Measurements from ENCODE around the gene EEF1G.

EEF1G gene

DNA sequence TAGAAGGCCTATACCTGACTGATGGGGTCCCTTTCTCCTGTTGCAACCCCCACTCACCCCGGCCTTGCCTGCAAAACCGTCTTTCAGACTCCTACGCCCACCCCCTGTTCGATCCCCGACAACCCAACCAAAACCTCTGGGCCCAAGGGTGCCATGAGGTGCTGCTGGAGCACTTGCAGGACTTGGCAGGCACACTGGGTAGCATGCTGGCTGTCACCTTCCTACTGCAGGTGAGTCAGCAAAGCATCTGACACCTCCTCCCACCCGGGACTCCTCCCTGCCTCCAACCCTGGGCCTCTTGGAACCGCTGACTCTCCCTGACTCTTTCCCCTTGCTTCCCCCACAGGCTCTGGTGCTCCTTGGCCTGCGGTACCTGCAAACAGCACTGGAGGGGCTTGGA is 40.6 kb upstream of the EEF1G start:
- TF ChIP-seq, protein P1, sequence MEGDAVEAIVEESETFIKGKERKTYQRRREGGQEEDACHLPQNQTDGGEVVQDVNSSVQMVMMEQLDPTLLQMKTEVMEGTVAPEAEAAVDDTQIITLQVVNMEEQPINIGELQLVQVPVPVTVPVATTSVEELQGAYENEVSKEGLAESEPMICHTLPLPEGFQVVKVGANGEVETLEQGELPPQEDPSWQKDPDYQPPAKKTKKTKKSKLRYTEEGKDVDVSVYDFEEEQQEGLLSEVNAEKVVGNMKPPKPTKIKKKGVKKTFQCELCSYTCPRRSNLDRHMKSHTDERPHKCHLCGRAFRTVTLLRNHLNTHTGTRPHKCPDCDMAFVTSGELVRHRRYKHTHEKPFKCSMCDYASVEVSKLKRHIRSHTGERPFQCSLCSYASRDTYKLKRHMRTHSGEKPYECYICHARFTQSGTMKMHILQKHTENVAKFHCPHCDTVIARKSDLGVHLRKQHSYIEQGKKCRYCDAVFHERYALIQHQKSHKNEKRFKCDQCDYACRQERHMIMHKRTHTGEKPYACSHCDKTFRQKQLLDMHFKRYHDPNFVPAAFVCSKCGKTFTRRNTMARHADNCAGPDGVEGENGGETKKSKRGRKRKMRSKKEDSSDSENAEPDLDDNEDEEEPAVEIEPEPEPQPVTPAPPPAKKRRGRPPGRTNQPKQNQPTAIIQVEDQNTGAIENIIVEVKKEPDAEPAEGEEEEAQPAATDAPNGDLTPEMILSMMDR (IDR thresholded peaks at IDR 0.05; ENCODE audit: borderline replicate concordance, control extremely low read depth, extremely low read depth, insufficient read depth, missing control alignments), result no peak
- in situ Hi-C loops (cut with MboI; ENCODE audit: low sequenced_read_pairs, unreplicated experiment), result no loop called here
- no peak for DNase-seq (ENCODE audit: low spot score)

DNA sequence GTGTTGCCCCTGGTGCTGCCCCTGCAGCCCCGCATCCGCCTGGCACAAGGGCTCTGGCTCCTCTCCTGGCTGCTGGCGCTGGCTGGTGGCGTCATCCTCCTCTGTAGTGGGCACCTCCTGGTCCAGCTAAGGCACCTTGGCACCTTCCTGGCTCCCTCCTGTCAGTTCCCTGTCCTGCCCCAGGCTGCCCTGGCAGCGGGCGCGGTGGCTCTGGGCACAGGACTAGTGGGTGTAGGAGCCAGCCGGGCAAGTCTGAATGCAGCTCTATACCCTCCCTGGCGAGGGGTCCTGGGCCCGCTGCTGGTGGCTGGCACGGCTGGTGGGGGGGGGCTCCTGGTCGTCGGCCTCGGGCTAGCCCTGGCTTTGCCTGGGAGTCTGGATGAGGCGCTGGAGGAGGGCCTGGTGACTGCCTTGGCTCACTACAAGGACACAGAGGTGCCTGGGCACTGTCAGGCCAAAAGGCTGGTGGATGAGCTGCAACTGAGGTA is 39.6 kb upstream of the EEF1G start:
- DNase-seq (ENCODE audit: low spot score), result no peak
- TF ChIP-seq, protein P1 (IDR thresholded peaks at IDR 0.05; ENCODE audit: borderline replicate concordance, control extremely low read depth, extremely low read depth, insufficient read depth, missing control alignments), result no peak
- in situ Hi-C loops (cut with MboI; ENCODE audit: low sequenced_read_pairs, unreplicated experiment), result no loop called here

DNA sequence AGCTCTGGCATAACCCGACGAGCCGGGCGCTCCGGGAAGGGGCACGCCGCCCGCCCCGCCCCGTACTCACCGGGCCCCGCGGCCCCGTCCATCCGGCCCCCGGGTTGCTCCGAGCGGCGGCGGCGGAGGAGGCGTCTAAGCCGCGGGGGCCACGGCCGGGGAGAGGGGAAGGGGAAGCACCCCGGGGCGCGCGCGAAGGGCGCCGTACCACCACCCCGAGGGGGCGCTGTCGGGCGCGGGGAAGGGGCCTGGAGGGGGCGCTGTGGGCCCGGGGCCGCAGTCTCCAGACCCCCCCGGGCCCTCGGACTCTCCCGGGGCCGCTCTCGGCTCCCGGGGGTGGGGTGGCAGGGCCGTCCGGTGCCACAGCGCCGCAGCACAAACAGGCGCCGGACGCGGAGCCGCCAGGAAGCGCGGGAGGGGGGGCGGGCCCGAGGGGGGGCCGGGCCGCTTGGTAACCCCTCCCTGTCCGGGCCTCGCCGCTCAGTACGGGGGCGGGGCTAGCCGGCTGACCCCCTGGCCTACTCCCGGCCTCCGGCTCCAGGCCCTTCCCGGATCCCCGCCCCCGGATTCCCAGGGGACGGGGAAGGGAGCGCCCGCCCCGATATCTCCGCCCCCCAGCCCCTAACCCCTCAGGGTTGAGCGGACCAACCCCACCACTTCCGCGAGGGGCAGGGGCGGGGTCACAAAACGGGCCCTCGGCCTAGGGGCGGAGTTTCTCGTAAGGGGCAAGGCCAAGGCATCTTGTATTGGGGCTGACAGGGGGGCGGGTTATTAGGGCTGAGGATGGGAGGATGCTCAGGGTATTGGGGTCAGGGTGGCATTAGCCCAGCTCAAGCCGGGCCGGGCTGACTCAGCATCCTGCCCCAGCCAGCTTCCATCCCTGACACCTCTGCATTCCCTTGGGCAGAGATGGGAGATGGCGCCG is 38.9 kb upstream of the EEF1G start, which contains the start of the genes EML3 and ROM1:
Gene EML3 (minus strand): TSS at position 410 of the 925 bp plus-strand sequence. CDS start 318 bp downstream, at position 92.
Gene ROM1 (plus strand): TSS at position 892 of the 925 bp plus-strand sequence. CDS start 25 bp downstream, at position 917.
- in situ Hi-C loops (cut with MboI; ENCODE audit: low sequenced_read_pairs, unreplicated experiment), result no loop called here
- DNase-seq (ENCODE audit: low spot score), result peak; percentile 94
- TF ChIP-seq, protein P1 (IDR thresholded peaks at IDR 0.05; ENCODE audit: borderline replicate concordance, control extremely low read depth, extremely low read depth, insufficient read depth, missing control alignments), result peak; percentile 97

DNA sequence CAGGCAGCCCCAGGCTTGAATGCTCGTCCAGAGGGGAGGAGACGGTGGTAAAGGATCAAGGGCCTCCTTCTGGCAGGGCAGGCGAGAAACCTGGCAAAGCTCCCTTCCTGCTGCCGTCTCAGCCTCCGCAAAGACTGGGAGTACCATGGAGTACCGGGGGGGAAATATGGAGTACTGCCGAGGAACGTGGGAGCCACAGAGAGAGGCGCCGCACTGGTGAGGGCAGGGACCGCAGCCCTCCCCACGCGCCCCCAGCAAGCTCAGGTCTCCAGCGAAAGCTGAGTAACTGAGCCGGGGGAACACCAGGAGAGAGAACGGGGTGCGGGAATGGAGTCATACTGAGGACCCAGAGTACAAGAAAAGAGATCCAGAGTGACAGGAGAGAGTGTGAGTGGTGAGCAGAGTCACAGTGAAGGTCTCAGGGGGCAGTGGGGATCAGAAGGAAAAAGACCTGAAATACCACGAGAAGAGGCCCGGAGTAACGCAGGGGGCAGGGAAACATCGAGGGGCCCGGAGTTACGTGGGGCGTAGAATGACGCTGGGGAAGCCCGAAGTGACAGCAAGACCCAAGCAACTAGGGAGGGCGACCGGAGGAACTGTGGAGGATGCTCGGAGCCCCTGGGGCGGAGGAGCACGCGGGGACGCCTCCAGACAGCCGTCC is 38.1 kb upstream of the EEF1G start:
- TF ChIP-seq, protein P1 (IDR thresholded peaks at IDR 0.05; ENCODE audit: borderline replicate concordance, control extremely low read depth, extremely low read depth, insufficient read depth, missing control alignments), result no peak
- peak; percentile 77 for DNase-seq (ENCODE audit: low spot score)
- in situ Hi-C loops (cut with MboI; ENCODE audit: low sequenced_read_pairs, unreplicated experiment), result no loop called here

DNA sequence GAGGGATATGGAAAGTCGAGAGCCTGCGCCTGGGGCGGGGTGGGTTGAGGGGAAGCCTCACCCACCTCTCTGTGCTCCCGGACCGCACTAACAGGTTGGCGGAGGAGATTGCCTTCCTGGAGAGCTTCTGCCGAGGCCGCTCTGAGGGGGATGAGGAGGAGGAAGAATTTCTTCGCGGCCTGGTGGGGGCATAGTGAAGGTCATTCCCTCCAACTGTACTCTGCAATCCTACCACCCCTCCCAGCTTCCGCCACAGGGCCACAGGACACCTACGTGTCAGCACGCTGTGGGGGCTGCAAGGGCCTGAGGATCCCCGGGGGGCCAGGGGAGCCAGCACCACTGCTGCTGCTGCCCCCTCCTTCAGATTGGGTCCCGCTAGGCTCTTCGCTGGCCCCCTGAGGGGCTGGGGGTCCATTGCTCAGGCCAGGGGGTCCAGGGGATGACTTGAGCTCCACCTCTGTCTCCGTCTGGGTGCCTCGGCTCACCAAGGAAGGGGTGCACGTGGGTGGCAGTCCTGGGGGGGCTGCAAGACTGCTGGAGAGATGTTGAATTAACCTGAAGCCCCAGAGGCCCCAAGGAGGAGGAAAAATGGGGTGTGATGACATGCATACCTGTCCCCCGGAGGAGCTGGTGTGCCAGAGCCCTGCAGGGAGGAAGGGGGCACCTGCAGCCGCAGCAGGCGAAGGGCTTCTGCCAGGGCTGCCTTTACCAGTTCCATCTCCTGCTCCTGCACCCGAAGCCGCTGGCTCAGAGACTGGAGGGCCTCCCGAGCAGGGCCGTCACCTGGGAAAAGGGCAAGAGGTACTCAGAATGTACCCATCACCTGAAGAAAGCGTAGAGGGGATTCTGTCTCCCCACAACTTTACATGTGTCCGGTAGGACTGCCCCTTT is 37.4 kb upstream of the EEF1G start:
- TF ChIP-seq, protein P1 (IDR thresholded peaks at IDR 0.05; ENCODE audit: borderline replicate concordance, control extremely low read depth, extremely low read depth, insufficient read depth, missing control alignments), result no peak
- DNase-seq (ENCODE audit: low spot score), result no peak
- in situ Hi-C loops (cut with MboI; ENCODE audit: low sequenced_read_pairs, unreplicated experiment), result no loop called here

DNA sequence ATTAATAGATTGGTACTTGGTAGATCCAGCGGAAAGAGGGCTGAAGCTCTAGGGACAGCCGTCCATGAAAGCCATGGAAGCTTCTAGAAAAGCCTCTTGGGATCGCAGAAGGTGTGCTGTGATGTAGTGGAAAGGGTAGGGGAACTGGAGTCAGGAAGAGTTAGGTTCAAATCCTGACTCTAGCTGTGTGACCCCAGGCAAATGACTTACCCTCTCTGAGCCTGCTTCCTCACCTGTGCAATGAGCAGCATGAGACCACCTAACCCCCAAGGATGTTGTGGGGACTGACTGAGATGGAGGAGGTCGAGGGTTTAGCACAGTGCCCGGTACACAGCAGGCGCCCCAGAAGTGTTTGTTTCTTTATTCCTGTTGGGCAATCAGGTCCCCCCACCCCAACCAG is 36.7 kb upstream of the EEF1G start:
- TF ChIP-seq, protein P1 (IDR thresholded peaks at IDR 0.05; ENCODE audit: borderline replicate concordance, control extremely low read depth, extremely low read depth, insufficient read depth, missing control alignments), result no peak
- DNase-seq (ENCODE audit: low spot score), result no peak
- in situ Hi-C loops (cut with MboI; ENCODE audit: low sequenced_read_pairs, unreplicated experiment), result no loop called here

Measured in GM13976 (cell line).